ENCODE results near the gene SPON1.

The SPON1 gene

GRCh38 chr11:14109742-14110141, 147.2 kb downstream of the SPON1 start:
- no peak overlapping the region for H3K4me3 ChIP-seq (ENCODE audit: low read depth, low read length)
- no peak for DNase-seq (ENCODE audit: low read depth)
- TF ChIP-seq CTCF (conservative IDR thresholded peaks at IDR 0.05; ENCODE audit: low read depth, low read length): no peak

GRCh38 chr11:14110629-14111028, 148.1 kb downstream of the SPON1 start:
- no peak for TF ChIP-seq CTCF (conservative IDR thresholded peaks at IDR 0.05; ENCODE audit: low read depth, low read length)
- no peak overlapping the region for H3K4me3 ChIP-seq (ENCODE audit: low read depth, low read length)
- DNase-seq (ENCODE audit: low read depth): no peak

GRCh38 chr11:14111496-14111895, 149.0 kb downstream of the SPON1 start:
- no peak for TF ChIP-seq CTCF (conservative IDR thresholded peaks at IDR 0.05; ENCODE audit: low read depth, low read length)
- DNase-seq (ENCODE audit: low read depth): no peak
- no peak overlapping the region for H3K4me3 ChIP-seq (ENCODE audit: low read depth, low read length)

GRCh38 chr11:14112721-14113120, 150.2 kb downstream of the SPON1 start:
- DNase-seq (ENCODE audit: low read depth): no peak
- no peak for TF ChIP-seq CTCF (conservative IDR thresholded peaks at IDR 0.05; ENCODE audit: low read depth, low read length)
- H3K4me3 ChIP-seq (ENCODE audit: low read depth, low read length): no peak overlapping the region

- TF ChIP-seq CTCF (conservative IDR thresholded peaks at IDR 0.05; ENCODE audit: low read depth, low read length): no peak
- no peak overlapping the region for H3K4me3 ChIP-seq (ENCODE audit: low read depth, low read length)
- DNase-seq (ENCODE audit: low read depth): no peak
Observed at GRCh38 chr11:14114269-14114668, 151.7 kb downstream of the SPON1 start.

- no peak for DNase-seq (ENCODE audit: low read depth)
- H3K4me3 ChIP-seq (ENCODE audit: low read depth, low read length): no peak overlapping the region
- TF ChIP-seq CTCF (conservative IDR thresholded peaks at IDR 0.05; ENCODE audit: low read depth, low read length): no peak
Observed at GRCh38 chr11:14114786-14115185, 152.3 kb downstream of the SPON1 start.

- TF ChIP-seq CTCF (conservative IDR thresholded peaks at IDR 0.05; ENCODE audit: low read depth, low read length): no peak
- no peak overlapping the region for H3K4me3 ChIP-seq (ENCODE audit: low read depth, low read length)
- no peak for DNase-seq (ENCODE audit: low read depth)
Observed at GRCh38 chr11:14117632-14118031, 155.1 kb downstream of the SPON1 start.

Measured in choroid plexus epithelial cell (primary cell).